ENCODE measurements around the gene EVI5.

DNA sequence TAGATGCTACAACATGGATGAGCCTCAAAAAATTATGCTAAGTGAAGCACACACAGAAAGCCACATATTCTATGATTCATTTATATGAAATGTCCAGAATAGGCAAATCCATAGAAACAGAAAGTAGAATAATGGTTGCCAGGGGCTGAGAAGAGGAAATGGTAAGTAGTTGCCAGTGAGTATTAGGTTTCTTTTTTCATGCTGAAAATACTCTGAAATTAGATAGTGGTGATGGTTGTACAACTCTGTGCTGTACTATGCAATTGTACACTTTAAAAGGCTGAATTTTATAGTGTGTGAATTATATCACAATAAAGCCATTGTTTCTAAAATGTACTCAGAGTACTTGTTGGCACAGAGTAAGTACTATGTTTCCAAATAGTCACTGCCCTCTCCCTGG, 282.7 kb downstream of the EVI5 start:
- TF ChIP-seq, protein P1, sequence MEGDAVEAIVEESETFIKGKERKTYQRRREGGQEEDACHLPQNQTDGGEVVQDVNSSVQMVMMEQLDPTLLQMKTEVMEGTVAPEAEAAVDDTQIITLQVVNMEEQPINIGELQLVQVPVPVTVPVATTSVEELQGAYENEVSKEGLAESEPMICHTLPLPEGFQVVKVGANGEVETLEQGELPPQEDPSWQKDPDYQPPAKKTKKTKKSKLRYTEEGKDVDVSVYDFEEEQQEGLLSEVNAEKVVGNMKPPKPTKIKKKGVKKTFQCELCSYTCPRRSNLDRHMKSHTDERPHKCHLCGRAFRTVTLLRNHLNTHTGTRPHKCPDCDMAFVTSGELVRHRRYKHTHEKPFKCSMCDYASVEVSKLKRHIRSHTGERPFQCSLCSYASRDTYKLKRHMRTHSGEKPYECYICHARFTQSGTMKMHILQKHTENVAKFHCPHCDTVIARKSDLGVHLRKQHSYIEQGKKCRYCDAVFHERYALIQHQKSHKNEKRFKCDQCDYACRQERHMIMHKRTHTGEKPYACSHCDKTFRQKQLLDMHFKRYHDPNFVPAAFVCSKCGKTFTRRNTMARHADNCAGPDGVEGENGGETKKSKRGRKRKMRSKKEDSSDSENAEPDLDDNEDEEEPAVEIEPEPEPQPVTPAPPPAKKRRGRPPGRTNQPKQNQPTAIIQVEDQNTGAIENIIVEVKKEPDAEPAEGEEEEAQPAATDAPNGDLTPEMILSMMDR (IDR thresholded peaks at IDR 0.05) = no peak
- no peak for TF ChIP-seq POLR2A (IDR thresholded peaks at IDR 0.05)

All from tibial nerve (tissue), 3 donors.